HepG2 (cell line): Measurements from ENCODE around the gene SVOPL. TPM values are rescaled to one million over a fixed set of nuclear protein-coding genes. Genes with fewer than 3 reads are reported as not detected.

ENCODE experiments used
- ATAC-seq: fragments of 200-7000 bp; cut with Tn5 transposase; 3 replicates; pipeline ENCODE4 v1.9.1; 2020; ENCODE audit warnings: mild to moderate bottlenecking, moderate library complexity
- BruUV-seq: library from RNA; stranded (reverse); fragments of 400-500 nt; replicated peaks from 2 replicates; lab custom pipeline; 2021; lab: Mats Ljungman, UMichigan
- CTCF ChIA-PET: fragments of 300-600 bp; formaldehyde crosslinking; extraction: SDS; loops from one replicate; lab custom pipeline; 2021; ENCODE audit warnings: low total read pairs, inconsistent platforms, low intra/inter-chr PET ratio; lab: Yijun Ruan, JAX
- POLR2A ChIA-PET: fragments of 350-600 bp; sonication (Branson Sonifier 250); formaldehyde crosslinking; loops from one replicate; lab custom pipeline; 2020; ENCODE audit warnings: antibody characterized with exemption, inconsistent platforms; lab: Yijun Ruan, JAX
- DNase-seq: peaks from one replicate; pipeline ENCODE4 v3.0.0-alpha.2; 2015; ENCODE audit warnings: low spot score
- FAIRE-seq: peaks from 3 replicates; lab custom pipeline; 2011; peaks lifted over from hg19 to GRCh38; lab: Jason Lieb, UNC
- H2AFZ ChIP-seq: one replicate; pipeline ENCODE4 v1.6.1; 2011; ENCODE audit warnings: low read length, inconsistent platforms
- H3K27ac ChIP-seq: fragments of 300-600 bp; 3 replicates; pipeline ENCODE4 v1.8.0; 2011; ENCODE audit warnings: mixed run types, mild to moderate bottlenecking, mixed read lengths, low read length, inconsistent platforms; ENCODE audit not compliant: insufficient read depth; ENCODE audit errors: extremely low read length
- H3K27me3 ChIP-seq, 2 experiments: fragments of 200-600 bp in 1 of 2; 2 replicates in 1 of 2; 3 replicates in 1 of 2; pipeline versions ENCODE4 v1.6.0 to v1.8.0; 2011; ENCODE audit warnings: low read length in 2 of 2, mild to moderate bottlenecking in 2 of 2, moderate library complexity in 2 of 2, inconsistent platforms in 1 of 2; ENCODE audit not compliant: insufficient read depth in 2 of 2, control insufficient read depth in 1 of 2
- H3K36me3 ChIP-seq, 2 experiments: fragments of 200-600 bp in 1 of 2; replicated peaks in 1 of 2; 2 replicates in 1 of 2; 3 replicates in 1 of 2; pipeline versions ENCODE4 v1.5.1 to v1.8.0; 2011; ENCODE audit warnings: low read length in 2 of 2, inconsistent platforms in 1 of 2; ENCODE audit not compliant: insufficient read depth in 2 of 2, control insufficient read depth in 1 of 2
- H3K4me1 ChIP-seq: 2 replicates; pipeline ENCODE4 v1.5.1; 2012; ENCODE audit warnings: low read length, inconsistent platforms; ENCODE audit not compliant: insufficient read depth
- H3K4me2 ChIP-seq: 2 replicates; pipeline ENCODE4 v1.6.0; 2011; ENCODE audit warnings: low read depth, low read length, inconsistent platforms
- H3K4me3 ChIP-seq, 3 experiments: fragments of 200-600 bp in 1 of 3; sonication (generic), shearing (Covaris generic) in 1 of 3; replicated peaks in 1 of 3; 2 replicates each; pipeline ENCODE4 v1.5.1; 2011 to 2016; ENCODE audit warnings: low read length in 3 of 3, inconsistent platforms in 2 of 3, low read depth in 2 of 3, mild to moderate bottlenecking in 2 of 3, control low read depth in 1 of 3, mixed read lengths in 1 of 3; ENCODE audit not compliant: insufficient read depth in 1 of 3
- H3K79me2 ChIP-seq: one replicate; pipeline ENCODE4 v1.6.1; 2011; ENCODE audit warnings: low read length, inconsistent platforms; ENCODE audit not compliant: insufficient read depth
- H3K9ac ChIP-seq: 2 replicates; pipeline ENCODE4 v1.6.0; 2011; ENCODE audit warnings: mild to moderate bottlenecking, low read depth, low read length, inconsistent platforms; ENCODE audit not compliant: insufficient read depth
- H3K9me3 ChIP-seq: 2 replicates; pipeline ENCODE4 v1.5.1; 2012; ENCODE audit warnings: mild to moderate bottlenecking, low read length
- H4K20me1 ChIP-seq: 2 replicates; pipeline ENCODE4 v1.6.0; 2011; ENCODE audit warnings: inconsistent platforms, mild to moderate bottlenecking, low read length, moderate library complexity; ENCODE audit not compliant: insufficient read depth
- RBM22 ChIP-seq: fragments of 200-400 bp; formaldehyde crosslinking; optimal IDR thresholded peaks from 2 replicates; pipeline ENCODE3; 2017; ENCODE audit warnings: mild to moderate bottlenecking, low read length, moderate library complexity
- SOX13 ChIP-seq, 3 experiments: fragments of 450-650 bp in 1 of 3; sonication (generic) in 1 of 3; formaldehyde crosslinking in 1 of 3; IDR thresholded peaks in 2 of 3; conservative IDR thresholded peaks in 1 of 3; 2 replicates each; pipeline versions ENCODE4 v1.5.0 to v1.6.1; 2016 to 2020; ENCODE audit warnings: antibody characterized with exemption in 1 of 3, mild to moderate bottlenecking in 1 of 3, missing compliant biosample characterization in 1 of 3, missing genetic modification reagents in 1 of 3, moderate library complexity in 1 of 3
- ZNF121 ChIP-seq: sonication (generic); formaldehyde crosslinking; IDR thresholded peaks from 2 replicates; pipeline ENCODE4 v1.5.0; 2020; ENCODE audit warnings: mild to moderate bottlenecking, missing genetic modification reagents
- whole genome bisulfite sequencing: methylation state at CpG from one replicate; pipeline ENCODE4 v1.1.6; 2017; ENCODE audit warnings: low lambda C conversion rate; 5-methylcytosine and 5-hydroxymethylcytosine counted together
- in situ Hi-C: cut with HindIII; loops from 2 replicates; pipeline ENCODE4 v1.10.0; 2017; ENCODE audit warnings: low pct_unique_long_range_greater_than_20kb; ENCODE audit not compliant: extremely low pct_ligation_motif_present
- intact Hi-C: fragments of 100-400 bp; cut with micrococcal nuclease; formaldehyde crosslinking; loops from one replicate; pipeline ENCODE4 v1.10.0; 2022; ENCODE audit not compliant: unreplicated experiment
- polyA plus RNA-seq, 8 experiments: library from polyadenylated mRNA; depleted of rRNA in 3 of 8; stranded (reverse) in 7 of 8; unstranded in 1 of 8; fragments of >200 nt; fragmentation: Illumina TruSeq in 4 of 8; extraction: Trizol in 4 of 8; gene quantifications; 2 replicates each; pipeline versions ENCODE4 v1.2.1 to v1.2.3, GENCODE V29; 2011 to 2016; ENCODE audit warnings: low read depth in 4 of 8, missing spikeins in 1 of 8, mixed read lengths in 1 of 8; ENCODE audit not compliant: insufficient read depth in 1 of 8
- total RNA-seq, 5 experiments: library from RNA; depleted of rRNA; stranded (reverse); fragments of >200 nt; fragmentation: Illumina TruSeq; extraction: Trizol; gene quantifications; 2 replicates each; pipeline ENCODE4 v1.2.3, GENCODE V29; 2016; ENCODE audit warnings: low read depth in 1 of 5
- TF ChIP-seq, protein P1 (sequence below): sonication (generic); formaldehyde crosslinking; IDR thresholded peaks from 2 replicates; pipeline ENCODE4 v1.4.0; 2020; ENCODE audit warnings: missing genetic modification reagents

The SVOPL gene
- total and polyA plus RNA-seq, 2 of the 13 experiments (the other 11 are each of a cell fraction or from before 2014, with no cell fraction given), result not detected

DNA sequence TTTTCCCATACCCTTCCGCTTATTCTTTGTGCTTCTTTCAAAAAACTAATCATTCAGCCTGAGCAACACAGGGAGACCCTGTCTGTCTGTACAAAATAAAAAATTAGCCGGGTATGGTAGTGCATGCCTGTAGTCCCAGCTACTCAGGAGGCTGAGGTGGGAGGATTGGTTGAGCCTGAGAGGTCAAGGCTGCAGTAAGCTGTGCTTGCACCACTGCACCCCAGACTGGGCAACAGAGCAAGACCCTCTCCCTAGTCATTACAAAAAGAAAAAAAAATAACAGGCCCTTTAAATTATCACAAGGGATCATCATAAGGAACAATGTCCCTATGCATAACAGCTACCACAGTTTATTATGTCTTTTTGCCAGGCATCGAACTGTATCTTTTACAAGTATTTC is 121.5 kb downstream of the SVOPL start:
- Histone ChIP-seq H3K27me3 (no peaks in the 10 kb centered on the region), H3K9me3 (no peaks in the 10 kb centered on the region), H4K20me1 (no peaks in the 10 kb centered on the region; the same call in 1 of the 2 replicates), H3K4me3 (no peak overlapping the region), H3K4me2 (no peak overlapping the region), H3K79me2 (no peaks in the 10 kb centered on the region), H3K9ac (no peak overlapping the region), H3K4me1 (no peaks in the 10 kb centered on the region), H2AFZ (no peak overlapping the region), H3K27ac (no peak overlapping the region), H3K36me3 (peaks cover 14 to 76% of the 10 kb centered on the region in 2 experiments)
- ATAC-seq, result no peak
- in situ Hi-C loops (no loop called here), intact Hi-C loops (no loop called here)
- DNase-seq, result no peak
- 97% methylated on average over 3 of the region's 3 CpGs for WGBS
- TF ChIP-seq RBM22, result peak; percentile 7
- TF ChIP-seq, protein P1, sequence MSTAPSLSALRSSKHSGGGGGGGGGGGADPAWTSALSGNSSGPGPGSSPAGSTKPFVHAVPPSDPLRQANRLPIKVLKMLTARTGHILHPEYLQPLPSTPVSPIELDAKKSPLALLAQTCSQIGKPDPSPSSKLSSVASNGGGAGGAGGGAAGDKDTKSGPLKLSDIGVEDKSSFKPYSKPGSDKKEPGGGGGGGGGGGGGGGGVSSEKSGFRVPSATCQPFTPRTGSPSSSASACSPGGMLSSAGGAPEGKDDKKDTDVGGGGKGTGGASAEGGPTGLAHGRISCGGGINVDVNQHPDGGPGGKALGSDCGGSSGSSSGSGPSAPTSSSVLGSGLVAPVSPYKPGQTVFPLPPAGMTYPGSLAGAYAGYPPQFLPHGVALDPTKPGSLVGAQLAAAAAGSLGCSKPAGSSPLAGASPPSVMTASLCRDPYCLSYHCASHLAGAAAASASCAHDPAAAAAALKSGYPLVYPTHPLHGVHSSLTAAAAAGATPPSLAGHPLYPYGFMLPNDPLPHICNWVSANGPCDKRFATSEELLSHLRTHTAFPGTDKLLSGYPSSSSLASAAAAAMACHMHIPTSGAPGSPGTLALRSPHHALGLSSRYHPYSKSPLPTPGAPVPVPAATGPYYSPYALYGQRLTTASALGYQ (CRISPR knock-in tag), result no peak
- TF ChIP-seq ZNF121, result peak; percentile 93
- no TSS peak for BruUV-seq
- POLR2A ChIA-PET, result no interaction called here
- CTCF ChIA-PET, result no interaction called here
- no peak for FAIRE-seq

DNA sequence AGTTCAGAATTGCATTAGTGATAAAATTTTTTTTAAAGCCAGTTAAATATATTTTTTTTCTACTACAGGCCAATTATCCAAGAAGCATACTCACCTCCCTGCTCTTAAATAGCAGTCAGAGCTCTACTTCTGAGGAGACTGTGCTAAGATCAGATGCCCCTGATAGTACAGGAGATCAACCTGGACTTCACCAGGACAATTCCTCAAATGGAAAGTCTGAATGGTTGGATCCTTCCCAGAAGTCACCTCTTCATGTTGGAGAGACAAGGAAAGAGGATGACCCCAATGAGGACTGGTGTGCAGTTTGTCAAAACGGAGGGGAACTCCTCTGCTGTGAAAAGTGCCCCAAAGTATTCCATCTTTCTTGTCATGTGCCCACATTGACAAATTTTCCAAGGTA is 122.0 kb downstream of the SVOPL start:
- Histone ChIP-seq H3K27me3 (no peaks in the 10 kb centered on the region), H4K20me1 (no peaks in the 10 kb centered on the region; the same call in 1 of the 2 replicates), H3K4me2 (no peak overlapping the region), H2AFZ (no peak overlapping the region), H3K9me3 (no peaks in the 10 kb centered on the region), H3K36me3 (peaks cover 14 to 76% of the 10 kb centered on the region in 2 experiments), H3K9ac (no peak overlapping the region), H3K4me1 (0 out of 2 replicates have a peak, but pooled peaks cover 1% of the 10 kb centered on the region), H3K4me3 (no peak overlapping the region), H3K79me2 (no peaks in the 10 kb centered on the region)
- intact Hi-C loops (no loop called here), in situ Hi-C loops (no loop called here)
- POLR2A ChIA-PET, result no interaction called here
- no peak for DNase-seq
- FAIRE-seq, result no peak
- 86% methylated on average over 1 of the region's 1 CpG for WGBS
- CTCF ChIA-PET, result no interaction called here
- no peak; the same call in 2 of the 3 replicates for ATAC-seq
- TF ChIP-seq RBM22 (peak; percentile 96), SOX13 (IDR thresholded peaks at IDR 0.05) (no peak), SOX13 (CRISPR knock-in tag; conservative IDR thresholded peaks at IDR 0.05 in 1 of 2, IDR thresholded peaks at IDR 0.05 in 1 of 2) (no peak)
- TF ChIP-seq, all 625 proteins: peak for 1
- BruUV-seq, result no TSS peak
- no peak overlapping the region for H3K27ac ChIP-seq
